Large intestine (tissue), 3 donors: ENCODE results near the gene ADAMTSL5. TPM values are rescaled to one million over a fixed set of nuclear protein-coding genes. Genes with fewer than 3 reads are reported as not detected.

Experiments
- DNase-seq, 2 donors: peaks; one replicate each; pipeline versions ENCODE4 v3.0.0 to v3.0.0-alpha.2; 2013
- H3K27ac ChIP-seq: one replicate; pipeline ENCODE4 v1.5.1; 2013; ENCODE audit warnings: low read length
- H3K27me3 ChIP-seq: 2 replicates; pipeline ENCODE4 v1.6.1; 2013; ENCODE audit warnings: low read length; ENCODE audit not compliant: control insufficient read depth, insufficient read depth
- H3K36me3 ChIP-seq: 2 replicates; pipeline ENCODE4 v1.6.1; 2013; ENCODE audit warnings: low read length; ENCODE audit not compliant: control insufficient read depth, insufficient read depth
- H3K4me1 ChIP-seq: one replicate; pipeline ENCODE4 v1.6.1; 2013; ENCODE audit warnings: low read length; ENCODE audit not compliant: control insufficient read depth, insufficient read depth
- H3K4me3 ChIP-seq: one replicate; pipeline ENCODE4 v1.5.1; 2013; ENCODE audit warnings: low read length
- H3K9me3 ChIP-seq: one replicate; pipeline ENCODE4 v1.6.1; 2013; ENCODE audit warnings: mild to moderate bottlenecking, low read depth, low read length, moderate library complexity; ENCODE audit not compliant: control insufficient read depth
- WGBS: methylation state at CpG from one replicate; pipeline ENCODE4 v1.1.5; 2013; ENCODE audit warnings: low lambda C conversion rate; ENCODE audit not compliant: insufficient coverage; 5-methylcytosine and 5-hydroxymethylcytosine counted together
- polyA plus RNA-seq: library from polyadenylated mRNA; unstranded; fragments of 120-200 nt; gene quantifications from one replicate; pipeline ENCODE4 v1.2.1, GENCODE V29; 2013

ADAMTSL5 gene
- polyA plus RNA-seq, 1 donor = 24.9 TPM

DNA sequence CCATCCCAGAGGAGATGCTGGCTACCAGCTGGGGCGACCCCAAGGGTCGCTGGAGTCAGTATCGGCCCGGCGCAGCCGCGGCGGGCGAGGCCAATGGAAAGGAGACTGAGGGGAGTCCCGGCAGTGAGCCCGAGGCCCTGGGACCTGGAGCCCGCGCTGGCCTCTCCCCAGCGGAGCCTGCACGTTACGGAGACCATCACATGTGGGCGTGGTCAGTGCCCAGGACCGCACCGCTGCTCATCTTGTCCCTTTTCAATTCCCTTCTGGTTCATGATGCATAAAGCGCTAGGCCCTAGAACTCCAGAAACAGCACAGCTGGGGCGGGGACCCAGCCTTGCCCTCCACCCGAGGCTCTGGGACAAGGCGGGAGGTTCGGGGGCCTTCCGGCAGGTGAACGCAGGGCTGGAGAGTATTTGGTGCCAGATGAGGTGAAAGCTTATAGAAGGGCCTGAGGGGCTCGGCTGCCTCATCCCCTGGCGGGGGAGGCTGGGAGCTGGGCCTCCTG lies 41.8 kb downstream of the ADAMTSL5 start:
- peaks cover 27% of the 10 kb centered on the region for H3K4me1 ChIP-seq
- H3K4me3 ChIP-seq = no peak overlapping the region
- H3K27ac ChIP-seq = no peak overlapping the region
- peaks cover 68% of the 10 kb centered on the region for H3K27me3 ChIP-seq
- no peak for DNase-seq
- H3K9me3 ChIP-seq = peaks cover 24% of the 10 kb centered on the region
- WGBS = no CpG with 5 or more reads among the region's 28 CpGs
- H3K36me3 ChIP-seq = peaks cover 15% of the 10 kb centered on the region

DNA sequence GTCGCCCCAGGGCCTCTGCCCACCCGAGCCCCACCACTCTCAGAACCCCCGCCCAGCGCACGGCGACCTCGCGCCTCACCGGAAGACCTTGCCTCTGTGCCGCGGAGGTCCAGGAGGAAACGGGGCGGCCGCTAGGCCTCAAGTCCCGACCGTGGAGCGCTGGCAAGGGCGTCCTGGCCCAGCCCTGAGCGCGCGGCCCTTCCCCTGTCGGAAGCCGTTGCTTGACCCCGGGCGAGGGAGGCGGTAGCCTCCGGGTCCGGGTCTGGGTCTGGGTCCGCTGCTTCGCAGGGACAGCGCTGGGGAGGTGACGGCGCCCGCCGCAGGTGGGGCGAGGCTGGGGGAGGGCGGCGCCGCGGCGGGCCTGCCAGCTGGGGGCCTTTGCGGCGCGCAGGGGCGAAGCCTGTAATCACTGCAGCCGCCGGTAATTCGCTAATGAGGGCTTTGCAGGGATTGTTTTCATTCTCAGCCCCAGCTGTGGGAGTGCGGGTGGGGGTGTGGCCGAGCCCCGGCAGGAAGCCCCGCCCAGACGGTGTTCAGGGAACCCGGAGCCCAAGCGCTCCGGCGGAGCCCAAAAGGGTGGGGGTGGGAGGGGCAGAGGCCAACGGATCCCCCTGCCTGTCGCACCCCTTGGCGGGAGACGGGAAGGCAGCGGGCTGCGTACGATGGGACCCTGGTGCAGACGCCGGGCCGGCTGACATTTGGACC lies 42.4 kb downstream of the ADAMTSL5 start:
- no CpG with 5 or more reads among the region's 67 CpGs for WGBS
- no peak overlapping the region for H3K4me3 ChIP-seq
- H3K27ac ChIP-seq = no peak overlapping the region
- DNase-seq = peak in 1 of 2 donors; percentile 48
- peaks cover 26% of the 10 kb centered on the region for H3K9me3 ChIP-seq
- peaks cover 74% of the 10 kb centered on the region for H3K27me3 ChIP-seq
- peaks cover 27% of the 10 kb centered on the region for H3K4me1 ChIP-seq
- H3K36me3 ChIP-seq = peaks cover 10% of the 10 kb centered on the region

DNA sequence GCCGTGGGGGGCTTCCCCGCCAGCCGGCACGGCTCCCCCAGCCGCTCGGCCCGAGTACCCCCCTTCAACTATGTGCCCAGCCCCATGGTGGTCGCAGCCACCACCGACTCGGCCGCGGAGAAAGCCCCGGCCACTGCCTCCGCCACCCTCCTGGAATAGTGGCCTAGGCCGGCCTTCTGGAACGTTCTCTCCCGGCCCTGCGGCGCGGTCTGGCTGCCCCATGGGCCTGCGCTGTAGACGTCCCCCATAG lies 42.8 kb downstream of the ADAMTSL5 start:
- no CpG with 5 or more reads among the region's 22 CpGs for WGBS
- Histone ChIP-seq H3K27me3 (peaks cover 78% of the 10 kb centered on the region), H3K36me3 (peaks cover 7% of the 10 kb centered on the region), H3K4me1 (peaks cover 27% of the 10 kb centered on the region), H3K27ac (no peak overlapping the region), H3K4me3 (no peak overlapping the region), H3K9me3 (peaks cover 28% of the 10 kb centered on the region)
- no peak for DNase-seq

DNA sequence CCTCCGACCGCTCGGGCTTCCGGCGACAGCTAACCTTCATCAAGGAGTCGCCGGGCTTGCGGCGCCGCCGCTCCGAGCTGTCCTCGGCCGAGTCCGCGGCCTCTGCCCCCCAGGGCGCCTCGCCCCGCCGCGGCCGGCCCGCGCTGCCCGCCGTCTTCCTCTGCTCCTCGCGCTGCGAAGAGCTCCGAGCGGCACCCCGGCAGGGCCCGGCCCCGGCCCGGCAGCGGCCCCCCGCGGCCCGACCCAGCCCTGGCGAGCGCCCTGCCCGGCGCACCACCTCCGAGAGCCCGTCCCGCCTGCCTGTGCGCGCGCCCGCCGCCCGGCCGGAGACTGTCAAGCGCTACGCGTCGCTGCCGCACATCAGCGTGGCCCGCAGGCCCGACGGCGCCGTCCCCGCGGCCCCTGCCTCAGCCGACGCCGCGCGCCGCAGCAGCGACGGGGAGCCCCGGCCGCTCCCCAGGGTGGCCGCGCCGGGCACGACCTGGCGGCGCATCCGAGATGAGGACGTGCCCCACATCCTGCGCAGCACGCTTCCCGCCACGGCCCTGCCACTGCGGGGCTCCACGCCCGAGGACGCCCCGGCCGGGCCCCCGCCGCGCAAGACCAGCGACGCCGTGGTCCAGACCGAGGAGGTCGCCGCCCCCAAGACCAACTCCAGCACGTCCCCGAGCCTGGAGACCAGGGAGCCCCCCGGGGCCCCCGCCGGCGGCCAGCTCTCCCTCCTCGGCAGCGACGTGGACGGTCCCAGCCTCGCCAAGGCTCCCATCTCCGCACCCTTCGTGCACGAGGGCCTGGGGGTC lies 43.4 kb downstream of the ADAMTSL5 start:
- Histone ChIP-seq H3K36me3 (peaks cover 2% of the 10 kb centered on the region), H3K27me3 (peaks cover 83% of the 10 kb centered on the region), H3K27ac (no peak overlapping the region), H3K4me1 (peaks cover 27% of the 10 kb centered on the region), H3K9me3 (peaks cover 28% of the 10 kb centered on the region), H3K4me3 (no peak overlapping the region)
- peak in 1 of 2 donors; percentile 41 for DNase-seq
- no CpG with 5 or more reads among the region's 117 CpGs for WGBS

DNA sequence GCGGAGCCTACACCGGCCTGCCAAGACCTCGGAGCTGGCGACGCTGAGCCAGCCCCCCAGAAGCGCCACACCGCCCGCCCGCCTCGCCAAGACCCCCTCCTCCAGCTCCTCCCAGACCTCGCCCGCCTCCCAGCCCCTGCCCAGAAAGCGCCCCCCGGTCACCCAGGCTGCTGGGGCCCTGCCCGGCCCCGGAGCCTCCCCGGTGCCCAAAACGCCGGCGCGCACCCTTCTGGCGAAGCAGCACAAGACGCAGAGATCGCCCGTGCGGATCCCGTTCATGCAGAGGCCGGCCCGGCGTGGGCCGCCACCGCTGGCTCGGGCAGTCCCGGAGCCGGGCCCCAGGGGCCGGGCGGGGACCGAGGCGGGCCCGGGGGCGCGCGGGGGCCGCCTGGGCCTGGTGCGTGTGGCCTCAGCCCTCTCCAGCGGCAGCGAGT lies 44.0 kb downstream of the ADAMTSL5 start:
- WGBS = no CpG with 5 or more reads among the region's 47 CpGs
- peak in 1 of 2 donors; percentile 30 for DNase-seq
- Histone ChIP-seq H3K9me3 (peaks cover 28% of the 10 kb centered on the region), H3K4me1 (peaks cover 27% of the 10 kb centered on the region), H3K27me3 (peaks cover 85% of the 10 kb centered on the region), H3K4me3 (no peak overlapping the region), H3K36me3 (no peaks in the 10 kb centered on the region), H3K27ac (no peak overlapping the region)

DNA sequence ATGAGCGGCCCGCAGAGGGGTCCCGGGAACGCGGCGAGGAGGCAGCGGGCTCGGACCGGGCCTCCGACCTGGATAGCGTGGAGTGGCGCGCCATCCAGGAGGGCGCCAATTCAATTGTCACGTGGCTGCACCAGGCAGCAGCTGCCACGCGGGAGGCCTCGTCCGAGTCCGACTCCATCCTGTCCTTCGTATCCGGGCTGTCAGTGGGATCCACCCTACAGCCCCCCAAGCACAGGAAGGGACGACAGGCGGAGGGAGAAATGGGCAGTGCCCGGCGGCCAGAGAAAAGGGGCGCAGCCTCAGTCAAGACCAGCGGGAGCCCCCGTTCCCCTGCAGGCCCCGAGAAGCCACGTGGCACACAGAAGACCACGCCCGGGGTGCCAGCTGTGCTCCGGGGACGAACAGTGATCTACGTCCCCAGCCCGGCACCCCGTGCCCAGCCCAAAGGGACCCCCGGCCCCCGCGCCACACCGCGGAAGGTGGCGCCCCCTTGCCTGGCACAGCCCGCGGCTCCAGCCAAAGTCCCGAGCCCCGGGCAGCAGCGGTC lies 44.5 kb downstream of the ADAMTSL5 start:
- H3K4me3 ChIP-seq = no peak overlapping the region
- no peak overlapping the region for H3K27ac ChIP-seq
- no CpG with 5 or more reads among the region's 49 CpGs for WGBS
- peaks cover 83% of the 10 kb centered on the region for H3K27me3 ChIP-seq
- H3K36me3 ChIP-seq = no peaks in the 10 kb centered on the region
- DNase-seq = no peak
- peaks cover 27% of the 10 kb centered on the region for H3K4me1 ChIP-seq
- H3K9me3 ChIP-seq = peaks cover 28% of the 10 kb centered on the region

DNA sequence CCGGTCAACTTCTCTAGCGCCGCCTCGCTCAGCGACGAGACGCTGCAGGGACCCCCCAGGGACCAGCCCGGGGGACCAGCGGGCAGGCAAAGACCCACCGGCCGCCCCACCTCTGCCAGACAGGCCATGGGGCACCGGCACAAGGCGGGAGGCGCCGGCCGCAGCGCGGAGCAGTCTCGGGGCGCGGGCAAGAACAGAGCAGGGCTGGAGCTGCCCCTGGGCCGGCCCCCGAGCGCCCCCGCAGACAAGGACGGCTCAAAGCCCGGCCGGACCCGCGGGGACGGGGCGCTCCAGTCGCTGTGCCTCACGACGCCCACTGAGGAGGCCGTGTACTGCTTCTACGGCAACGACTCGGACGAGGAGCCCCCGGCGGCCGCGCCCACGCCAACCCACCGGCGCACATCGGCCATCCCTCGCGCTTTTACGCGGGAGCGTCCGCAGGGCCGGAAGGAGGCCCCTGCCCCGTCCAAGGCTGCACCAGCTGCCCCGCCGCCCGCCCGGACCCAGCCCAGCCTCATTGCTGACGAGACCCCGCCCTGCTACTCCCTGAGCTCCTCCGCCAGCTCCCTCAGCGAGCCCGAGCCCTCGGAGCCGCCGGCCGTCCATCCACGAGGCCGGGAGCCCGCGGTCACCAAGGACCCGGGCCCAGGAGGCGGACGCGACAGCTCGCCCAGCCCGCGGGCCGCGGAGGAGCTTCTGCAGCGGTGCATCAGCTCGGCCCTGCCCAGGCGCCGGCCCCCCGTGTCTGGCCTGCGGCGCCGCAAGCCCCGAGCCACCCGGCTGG lies 45.1 kb downstream of the ADAMTSL5 start:
- Histone ChIP-seq H3K27me3 (peaks cover 76% of the 10 kb centered on the region), H3K4me3 (no peak overlapping the region)

DNA sequence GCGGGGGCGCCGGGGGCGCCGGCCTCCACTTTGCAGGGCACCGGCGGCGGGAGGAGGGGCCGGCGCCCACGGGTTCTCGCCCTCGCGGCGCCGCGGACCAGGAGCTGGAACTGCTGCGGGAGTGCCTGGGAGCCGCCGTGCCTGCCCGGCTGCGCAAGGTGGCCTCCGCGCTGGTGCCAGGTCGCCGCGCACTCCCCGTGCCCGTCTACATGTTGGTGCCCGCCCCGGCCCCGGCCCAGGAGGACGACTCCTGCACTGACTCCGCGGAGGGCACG lies 45.7 kb downstream of the ADAMTSL5 start:
- peaks cover 71% of the 10 kb centered on the region for H3K27me3 ChIP-seq
- no peak overlapping the region for H3K27ac ChIP-seq
- peaks cover 28% of the 10 kb centered on the region for H3K9me3 ChIP-seq
- no peak overlapping the region for H3K4me3 ChIP-seq
- H3K36me3 ChIP-seq = no peaks in the 10 kb centered on the region
- WGBS = no CpG with 5 or more reads among the region's 36 CpGs
- H3K4me1 ChIP-seq = peaks cover 22% of the 10 kb centered on the region
- no peak for DNase-seq

More for the DNA sequence above, 45.1 kb downstream of the ADAMTSL5 start:
- peak in 1 of 2 donors; percentile 20 for DNase-seq
- H3K9me3 ChIP-seq = peaks cover 28% of the 10 kb centered on the region
- no peak overlapping the region for H3K27ac ChIP-seq
- peaks cover 26% of the 10 kb centered on the region for H3K4me1 ChIP-seq
- whole genome bisulfite sequencing = no CpG with 5 or more reads among the region's 92 CpGs
- no peaks in the 10 kb centered on the region for H3K36me3 ChIP-seq

DNA sequence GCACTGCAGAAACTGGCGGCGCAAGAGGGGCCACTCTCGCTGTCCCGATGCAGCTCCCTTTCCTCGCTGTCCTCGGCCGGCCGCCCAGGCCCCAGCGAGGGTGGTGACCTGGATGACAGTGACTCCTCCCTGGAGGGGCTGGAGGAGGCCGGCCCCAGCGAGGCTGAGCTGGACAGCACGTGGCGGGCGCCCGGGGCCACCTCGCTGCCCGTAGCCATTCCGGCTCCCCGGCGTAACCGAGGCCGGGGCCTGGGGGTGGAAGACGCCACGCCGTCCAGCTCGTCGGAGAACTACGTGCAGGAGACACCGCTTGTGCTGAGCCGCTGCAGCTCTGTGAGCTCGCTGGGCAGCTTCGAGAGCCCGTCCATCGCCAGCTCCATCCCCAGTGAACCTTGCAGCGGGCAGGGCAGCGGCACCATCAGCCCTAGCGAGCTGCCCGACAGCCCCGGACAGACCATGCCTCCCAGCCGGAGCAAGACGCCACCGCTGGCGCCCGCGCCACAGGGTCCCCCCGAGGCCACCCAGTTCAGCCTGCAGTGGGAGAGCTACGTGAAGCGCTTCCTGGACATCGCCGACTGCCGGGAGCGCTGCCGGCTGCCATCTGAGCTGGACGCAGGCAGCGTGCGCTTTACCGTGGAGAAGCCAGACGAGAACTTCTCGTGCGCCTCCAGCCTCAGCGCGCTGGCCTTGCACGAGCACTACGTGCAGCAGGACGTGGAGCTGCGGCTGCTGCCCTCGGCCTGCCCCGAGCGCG lies 46.2 kb downstream of the ADAMTSL5 start:
- H3K4me1 ChIP-seq = peaks cover 22% of the 10 kb centered on the region
- H3K36me3 ChIP-seq = no peaks in the 10 kb centered on the region
- H3K9me3 ChIP-seq = peaks cover 28% of the 10 kb centered on the region
- H3K4me3 ChIP-seq = no peak overlapping the region
- no peak for DNase-seq
- H3K27me3 ChIP-seq = peaks cover 66% of the 10 kb centered on the region
- no peak overlapping the region for H3K27ac ChIP-seq
- no CpG with 5 or more reads among the region's 70 CpGs for WGBS
